Activated naive CD8-positive, alpha-beta T cell treated with anti-CD3 and anti-CD28 coated beads, Interleukin-2, amount 10 ng/mL, durations not matched to agents 7 days and 5 days (primary cell): ENCODE measurements around the gene KLHDC7B. TPM values are rescaled to one million over a fixed set of nuclear protein-coding genes. Genes with fewer than 3 reads are reported as not detected.
"Not testable (repeated sequence)": the region's sequence is repeated elsewhere in the genome, so short reads cannot be mapped to it uniquely, and the experiment has no call there.

Source experiments
- ATAC-seq: fragments of 150-1000 bp; cut with Tn5 transposase; one replicate; pipeline ENCODE4 v1.10.0; 2021; ENCODE audit warnings: low read depth, moderate library complexity
- POLR2A ChIA-PET: fragments of 350-600 bp; sonication (Branson Sonifier 250); formaldehyde crosslinking; loops from one replicate; lab custom pipeline; 2021; ENCODE audit warnings: antibody characterized with exemption; lab: Charles Lee
- DNase-seq: peaks from one replicate; pipeline ENCODE4 v3.0.0; 2021
- H3K27ac Mint-ChIP-seq: one replicate; pipeline ENCODE4 v1.8.0; 2022; ENCODE audit warnings: mild to moderate bottlenecking, mixed read lengths
- H3K27me3 Mint-ChIP-seq: one replicate; pipeline ENCODE4 v1.8.0; 2022; ENCODE audit warnings: mild to moderate bottlenecking, moderate library complexity, mixed read lengths
- H3K36me3 Mint-ChIP-seq: one replicate; pipeline ENCODE4 v1.8.0; 2021; ENCODE audit warnings: mild to moderate bottlenecking, mixed read lengths
- H3K4me1 Mint-ChIP-seq: one replicate; pipeline ENCODE4 v1.8.0; 2021; ENCODE audit warnings: mixed read lengths
- H3K4me3 Mint-ChIP-seq: one replicate; pipeline ENCODE4 v1.8.0; 2022; ENCODE audit warnings: mild to moderate bottlenecking, moderate library complexity, mixed read lengths
- H3K9me3 Mint-ChIP-seq: one replicate; pipeline ENCODE4 v1.8.0; 2021; ENCODE audit warnings: mixed read lengths
- total RNA-seq, 2 experiments: library from RNA; stranded (reverse); gene quantifications; one replicate each; pipeline ENCODE4 v1.2.3, GENCODE V29; 2021

Gene KLHDC7B
- total RNA-seq, 2 experiments from 2014 or later = 18.8 to 21.9 TPM

DNA sequence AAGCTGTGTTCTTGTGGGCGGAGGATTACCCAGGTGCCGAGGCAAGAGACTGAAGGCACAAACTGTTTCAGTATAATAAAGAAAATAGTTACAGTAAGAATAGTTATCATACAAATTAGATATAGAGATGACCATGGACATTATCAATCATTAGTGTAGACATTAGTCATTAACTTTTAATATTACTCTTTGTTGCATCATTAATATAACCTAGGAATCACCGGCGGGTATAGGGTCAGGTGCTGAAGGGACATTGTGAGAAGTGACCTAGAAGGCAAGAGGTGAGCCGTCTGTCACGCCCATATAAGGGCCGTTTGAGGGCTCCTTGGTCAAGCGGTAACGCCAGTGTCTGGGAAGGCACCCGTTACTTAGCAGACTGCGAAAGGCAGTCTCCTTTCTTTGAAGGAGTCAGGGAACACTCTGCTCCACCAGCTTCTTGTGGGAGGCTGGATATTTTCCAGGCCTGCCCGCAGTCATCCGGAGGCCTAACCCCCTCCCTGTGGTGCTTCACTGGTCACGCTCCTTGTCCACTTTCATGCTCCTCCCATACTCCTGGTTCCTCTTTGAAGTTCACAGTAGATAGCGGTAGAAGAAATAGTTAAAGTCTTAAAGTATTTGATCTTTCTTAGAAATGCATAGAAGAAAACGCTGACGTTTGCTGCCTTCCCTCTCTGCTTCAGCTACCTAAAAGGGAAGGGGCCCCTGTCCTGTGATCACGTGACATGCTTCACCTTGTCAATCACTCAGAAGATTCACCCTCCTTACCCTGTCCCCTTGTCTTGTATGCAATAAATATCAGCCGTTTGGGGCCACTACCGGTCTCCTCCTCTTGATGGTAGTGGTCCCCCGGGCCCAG lies 11.6 kb upstream of the KLHDC7B start:
- H3K4me1 Mint-ChIP-seq = peaks cover 34% of the 10 kb centered on the region
- not testable (repeated sequence) for H3K9me3 Mint-ChIP-seq, ATAC-seq, DNase-seq, H3K27me3 Mint-ChIP-seq
- POLR2A ChIA-PET = interaction anchor here (0.9 to 13.0 kb wide), 5 partner anchors 9 to 87 kb away, joined by 3 to 247 read pairs (median 9); partner anchors contain the start of genes KLHDC7B, SCO2 and SYCE3
- peak overlapping the region; percentile 30 for H3K4me3 Mint-ChIP-seq
- peak overlapping the region; percentile 100 for H3K27ac Mint-ChIP-seq
- peaks cover 20% of the 10 kb centered on the region for H3K36me3 Mint-ChIP-seq

DNA sequence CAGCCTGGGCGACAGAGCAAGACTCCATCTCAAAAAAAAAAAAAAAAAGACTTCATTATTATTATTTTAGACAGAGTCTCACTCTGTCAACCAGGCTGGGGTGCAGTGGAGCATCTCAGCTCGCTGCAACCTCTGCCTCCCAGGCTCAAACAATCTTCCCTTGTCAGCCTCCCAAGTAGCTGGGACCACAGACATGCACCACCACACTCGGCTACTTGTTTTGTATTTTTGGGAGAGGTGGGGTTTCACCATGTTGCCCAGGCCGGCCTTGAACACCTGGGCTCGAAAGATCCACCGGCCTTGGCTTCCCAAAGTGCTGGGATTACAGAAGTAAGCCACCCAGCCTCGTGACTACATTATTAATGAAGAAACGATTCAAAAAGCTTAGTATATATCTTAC lies 10.6 kb upstream of the KLHDC7B start:
- Mint-ChIP-seq H3K27me3 (no peaks in the 10 kb centered on the region), H3K36me3 (peaks cover 20% of the 10 kb centered on the region), H3K4me3 (no peak overlapping the region), H3K4me1 (peaks cover 43% of the 10 kb centered on the region), H3K27ac (peak overlapping the region; percentile 56), H3K9me3 (peaks cover 2% of the 10 kb centered on the region)
- ATAC-seq = no peak
- POLR2A ChIA-PET = interaction anchor here (0.9 to 13.0 kb wide), 6 partner anchors 10 to 86 kb away, joined by 3 to 247 read pairs (median 7); partner anchors contain the start of genes KLHDC7B, SCO2 and SYCE3
- DNase-seq = no peak

DNA sequence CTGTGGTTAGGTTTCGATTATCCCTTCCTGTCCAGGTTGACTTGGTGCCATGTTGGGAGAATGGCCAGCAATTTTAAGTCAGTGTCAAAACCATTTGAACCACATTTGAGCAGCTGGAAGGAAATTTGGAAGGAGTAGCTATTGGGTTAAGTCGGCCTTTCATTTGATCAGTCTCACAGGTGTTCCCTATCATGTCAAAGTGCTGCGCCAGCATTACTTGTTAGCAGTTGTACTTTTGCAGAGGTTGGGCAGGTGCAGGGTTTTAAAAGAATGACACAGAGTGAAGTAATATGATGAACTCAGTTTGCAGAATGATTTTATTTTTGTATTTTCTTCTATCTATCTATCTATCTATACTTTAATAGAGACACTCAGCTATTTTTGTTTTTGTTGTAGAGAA lies 9.5 kb upstream of the KLHDC7B start:
- Mint-ChIP-seq H3K36me3 (peaks cover 21% of the 10 kb centered on the region), H3K9me3 (peaks cover 2% of the 10 kb centered on the region), H3K4me1 (peaks cover 52% of the 10 kb centered on the region), H3K4me3 (no peak overlapping the region), H3K27ac (peak overlapping the region; percentile 71), H3K27me3 (no peaks in the 10 kb centered on the region)
- no peak for ATAC-seq
- POLR2A ChIA-PET = interaction anchor here (1.0 to 13.0 kb wide), 5 partner anchors 9 to 85 kb away, joined by 3 to 247 read pairs (median 12); partner anchors contain the start of genes KLHDC7B and SCO2
- no peak for DNase-seq

DNA sequence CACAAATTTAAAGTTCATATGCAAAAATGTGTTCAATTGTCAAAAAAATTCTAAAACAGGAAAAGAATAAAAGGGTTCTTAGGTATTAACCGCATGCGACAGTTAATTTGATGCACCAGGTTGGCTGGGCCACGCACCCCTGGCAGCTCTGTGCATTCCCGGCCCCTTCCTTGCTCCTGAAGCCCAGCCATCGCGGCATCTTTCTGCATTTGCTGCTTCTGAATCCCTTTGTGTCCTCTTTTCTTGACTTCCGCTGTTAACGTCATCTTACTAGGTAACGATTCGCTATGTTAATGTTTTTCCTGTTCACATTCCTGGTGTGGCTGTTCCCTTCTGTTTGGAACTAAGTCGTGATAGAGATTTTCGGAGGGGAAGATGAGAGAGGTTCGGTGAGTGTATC lies 7.9 kb upstream of the KLHDC7B start:
- Mint-ChIP-seq H3K9me3 (peaks cover 2% of the 10 kb centered on the region), H3K36me3 (peaks cover 29% of the 10 kb centered on the region), H3K27me3 (no peaks in the 10 kb centered on the region), H3K4me1 (peaks cover 62% of the 10 kb centered on the region), H3K27ac (peak overlapping the region; percentile 100), H3K4me3 (peak overlapping the region; percentile 52)
- ATAC-seq = no peak
- POLR2A ChIA-PET = interaction anchor here (1.7 to 5.4 kb wide), 4 partner anchors 9 to 84 kb away, joined by 5 to 157 read pairs (median 140); partner anchors contain the start of genes SCO2 and TYMP
- DNase-seq = no peak

DNA sequence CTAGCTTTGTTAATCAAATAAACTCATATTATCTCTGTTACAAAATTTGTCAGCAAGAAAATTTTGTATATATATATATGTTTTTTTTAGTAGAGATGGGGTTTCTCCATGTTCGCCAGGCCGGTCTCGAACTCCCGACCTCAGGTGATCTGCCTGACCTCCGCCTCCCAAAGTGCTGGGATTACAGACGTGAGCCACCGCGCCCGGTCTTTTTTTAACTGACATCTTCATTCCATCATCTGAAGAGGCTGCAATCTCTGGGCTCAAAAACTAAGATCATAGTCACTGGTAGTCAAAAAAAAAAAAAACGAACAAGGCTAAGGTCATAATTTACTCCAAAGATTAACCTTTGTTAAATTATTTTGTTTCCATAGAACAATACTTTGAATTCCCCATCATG lies 5.3 kb upstream of the KLHDC7B start:
- DNase-seq (no peak), ATAC-seq (no peak)
- peaks cover 56% of the 10 kb centered on the region for H3K4me1 Mint-ChIP-seq
- peaks cover 2% of the 10 kb centered on the region for H3K9me3 Mint-ChIP-seq
- no peaks in the 10 kb centered on the region for H3K27me3 Mint-ChIP-seq
- H3K27ac Mint-ChIP-seq = peak overlapping the region; percentile 94
- POLR2A ChIA-PET = interaction anchor here (0.6 to 7.8 kb wide), 11 partner anchors 8 to 87 kb away, joined by 4 to 157 read pairs (median 22); partner anchors contain the start of genes ARSA, CPT1B, LMF2 and NCAPH2
- peaks cover 24% of the 10 kb centered on the region for H3K36me3 Mint-ChIP-seq
- H3K4me3 Mint-ChIP-seq = peak overlapping the region; percentile 32

DNA sequence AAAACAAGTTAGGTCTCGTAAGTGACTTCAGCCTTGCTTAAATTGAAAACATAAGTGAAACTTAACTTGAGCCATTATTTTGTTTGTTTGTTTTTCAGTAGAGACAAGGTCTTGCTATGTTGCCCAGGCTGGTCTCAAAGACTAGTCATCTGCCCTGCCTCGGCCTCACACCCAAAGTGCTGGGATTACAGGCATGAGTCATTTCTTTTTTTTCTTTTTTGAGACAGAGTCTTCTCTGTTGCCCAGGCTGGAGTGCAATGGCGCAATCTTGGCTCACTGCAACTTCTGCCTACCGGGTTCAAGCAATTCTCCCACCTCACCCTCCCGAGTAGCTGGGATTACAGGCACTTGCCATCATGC lies 4.1 kb upstream of the KLHDC7B start:
- Mint-ChIP-seq H3K27ac (peak overlapping the region; percentile 94), H3K36me3 (peaks cover 24% of the 10 kb centered on the region), H3K4me1 (peaks cover 61% of the 10 kb centered on the region)
- ATAC-seq, H3K9me3 Mint-ChIP-seq, H3K27me3 Mint-ChIP-seq, DNase-seq, H3K4me3 Mint-ChIP-seq: not testable (repeated sequence)
- POLR2A ChIA-PET = interaction anchor here (3.0 to 7.8 kb wide), 6 partner anchors 9 to 79 kb away, joined by 22 to 157 read pairs (median 134); partner anchors contain the start of genes SCO2, SYCE3 and TYMP

DNA sequence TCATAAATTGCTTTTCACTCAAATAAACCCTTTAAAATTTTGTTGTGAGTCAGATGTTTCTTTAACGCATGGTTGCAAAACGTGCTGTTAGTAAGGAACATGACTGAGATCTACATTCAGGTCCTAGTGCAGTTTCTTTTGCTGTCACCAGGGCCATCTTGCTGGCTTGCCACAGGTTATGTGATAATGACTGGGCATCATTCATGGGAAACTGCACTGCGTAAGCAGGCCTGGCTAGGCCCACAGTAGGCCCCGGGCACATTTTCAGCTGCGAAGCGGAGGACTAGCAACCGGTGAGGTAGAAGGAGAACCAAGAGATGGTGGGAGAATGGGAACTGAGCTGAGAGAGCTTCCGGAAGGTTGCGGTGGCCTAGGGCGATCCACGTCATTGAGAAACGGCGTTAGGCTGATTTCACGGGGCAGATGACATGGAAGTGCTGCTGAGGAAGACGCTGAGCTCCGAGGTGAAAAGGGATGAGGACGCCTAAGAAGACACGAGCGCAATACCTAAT lies 3.2 kb upstream of the KLHDC7B start:
- Mint-ChIP-seq H3K36me3 (peaks cover 19% of the 10 kb centered on the region), H3K4me3 (peak overlapping the region; percentile 1), H3K27ac (peak overlapping the region; percentile 94), H3K9me3 (peaks cover 2% of the 10 kb centered on the region), H3K4me1 (peaks cover 58% of the 10 kb centered on the region), H3K27me3 (no peaks in the 10 kb centered on the region)
- ATAC-seq = no peak
- POLR2A ChIA-PET = interaction anchor here (0.8 to 7.8 kb wide), 4 partner anchors 11 to 79 kb away, joined by 3 to 142 read pairs (median 68); partner anchors contain the start of genes SCO2 and TYMP
- no peak for DNase-seq

DNA sequence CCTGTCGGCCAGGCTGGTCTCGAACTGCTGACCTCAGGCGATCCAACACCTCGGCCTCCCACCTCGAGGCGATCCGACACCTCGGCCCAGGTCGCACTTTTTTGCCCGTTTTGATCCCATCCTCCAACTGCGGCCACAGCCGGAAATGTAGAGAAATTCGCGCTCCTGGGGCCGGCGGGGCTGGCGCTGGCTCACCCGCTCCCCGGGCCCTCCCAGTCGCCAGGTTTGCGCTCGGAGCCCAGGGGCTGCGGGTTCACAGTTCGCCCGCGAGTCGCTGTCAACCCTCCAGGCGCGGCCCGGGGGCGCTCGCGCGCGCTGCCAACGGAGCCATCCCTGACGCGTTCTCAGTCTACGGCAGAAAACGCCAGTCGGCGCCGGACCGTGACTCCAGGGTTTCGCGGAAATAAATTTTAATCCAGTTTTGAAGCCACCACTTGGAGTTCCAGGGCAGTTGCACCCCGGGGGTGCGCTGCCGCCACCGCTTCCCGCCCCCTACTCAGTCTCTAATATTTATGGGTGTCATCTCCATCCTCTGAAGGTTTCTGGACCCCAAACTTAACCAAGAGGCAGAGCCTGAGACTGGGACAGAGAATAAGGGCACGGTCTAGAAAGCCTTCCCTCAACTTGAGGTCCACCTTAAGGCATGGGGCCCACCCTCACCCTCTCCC lies 1.5 kb upstream of the KLHDC7B start:
- Mint-ChIP-seq H3K36me3 (peaks cover 12% of the 10 kb centered on the region), H3K9me3 (no peaks in the 10 kb centered on the region), H3K4me1 (peaks cover 51% of the 10 kb centered on the region), H3K4me3 (peak overlapping the region; percentile 77), H3K27me3 (no peaks in the 10 kb centered on the region), H3K27ac (peak overlapping the region; percentile 98)
- POLR2A ChIA-PET = interaction anchor here (0.9 to 9.8 kb wide), 8 partner anchors 8 to 229 kb away, joined by 3 to 300 read pairs (median 12); partner anchors contain the start of genes CHKB, LMF2, NCAPH2 and SCO2
- DNase-seq = peak; percentile 92
- peak; percentile 65 for ATAC-seq

DNA sequence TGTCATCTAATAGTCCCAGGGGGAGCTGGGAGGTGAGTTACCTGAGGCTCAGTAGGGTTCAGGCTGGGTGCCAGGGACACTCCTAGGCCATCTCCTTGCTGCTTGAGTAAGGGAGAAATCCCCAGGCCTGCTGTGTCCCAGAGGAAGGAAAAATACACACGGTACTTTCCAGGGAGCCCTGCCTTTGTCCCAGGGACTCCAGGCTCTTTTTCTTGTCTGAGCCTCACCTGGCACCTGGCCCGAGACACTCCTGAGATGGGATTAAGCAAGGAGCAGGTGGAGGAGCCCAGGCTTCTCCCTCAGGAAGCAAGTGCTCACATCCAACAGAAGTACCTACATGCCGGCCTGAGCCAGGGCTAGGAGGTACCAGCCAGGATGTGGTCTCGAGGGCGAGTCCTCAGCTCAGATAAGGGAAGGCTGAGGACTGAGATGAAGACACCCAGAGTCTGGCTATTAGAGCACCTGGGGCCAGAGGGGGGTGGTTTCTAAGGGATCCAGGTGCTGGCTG lies 899 bp upstream of the KLHDC7B start:
- peaks cover 12% of the 10 kb centered on the region for H3K36me3 Mint-ChIP-seq
- H3K4me3 Mint-ChIP-seq = peak overlapping the region; percentile 77
- POLR2A ChIA-PET = interaction anchor here (0.9 to 9.8 kb wide), 9 partner anchors 9 to 230 kb away, joined by 3 to 300 read pairs (median 11); partner anchors contain the start of genes ARSA, CHKB, LMF2 and NCAPH2
- peak; percentile 59 for DNase-seq
- H3K27me3 Mint-ChIP-seq = no peaks in the 10 kb centered on the region
- no peaks in the 10 kb centered on the region for H3K9me3 Mint-ChIP-seq
- peaks cover 45% of the 10 kb centered on the region for H3K4me1 Mint-ChIP-seq
- peak overlapping the region; percentile 98 for H3K27ac Mint-ChIP-seq
- ATAC-seq = peak; percentile 3

DNA sequence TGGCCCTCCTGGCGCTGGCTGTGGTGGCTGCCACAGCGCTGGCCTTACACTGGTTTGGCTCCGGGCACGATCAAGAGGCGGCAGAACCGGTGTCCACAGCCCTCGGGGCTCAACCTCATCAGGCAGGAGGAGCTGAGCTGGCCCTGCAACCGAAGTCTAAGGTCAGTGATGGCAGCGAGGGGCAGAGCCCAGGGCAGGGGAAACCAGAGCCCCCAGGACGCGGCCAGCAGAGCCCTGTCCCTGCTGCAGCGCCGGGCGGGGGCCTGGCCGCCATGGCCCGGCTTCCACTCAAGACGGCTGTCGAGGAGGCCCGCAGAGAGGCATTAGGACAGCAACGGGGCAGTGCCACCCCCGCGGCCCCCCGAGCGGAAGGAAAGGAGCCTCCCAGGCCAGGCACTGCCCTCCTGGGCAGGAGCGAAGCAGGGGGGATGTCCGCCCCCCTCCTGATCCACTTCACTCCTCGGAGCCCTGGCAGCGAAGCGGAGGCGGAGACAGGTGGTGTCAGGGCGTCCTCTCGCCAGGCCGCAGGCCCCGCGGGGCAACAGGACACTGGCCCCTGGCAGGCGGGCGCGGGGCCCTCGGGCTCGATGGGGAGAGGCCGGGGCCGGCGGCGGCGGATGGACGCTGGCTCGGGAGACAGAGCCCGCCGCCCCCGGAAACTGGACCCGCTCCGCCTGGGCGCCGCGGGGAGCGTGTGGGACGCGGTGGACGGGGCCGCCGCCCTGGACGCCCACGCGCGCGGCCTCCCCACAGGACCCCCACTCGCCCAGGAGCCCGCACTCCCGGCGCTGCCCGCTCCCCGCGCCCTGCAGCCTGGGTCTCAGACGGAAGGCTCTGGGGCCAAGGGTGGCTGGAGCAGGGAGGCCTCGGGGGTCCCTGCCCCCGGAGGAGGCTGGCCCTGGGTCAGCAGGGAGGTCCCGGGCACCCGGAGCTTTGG lies 895 bp downstream of the KLHDC7B start:
- H3K9me3 Mint-ChIP-seq = no peaks in the 10 kb centered on the region
- peaks cover 16% of the 10 kb centered on the region for H3K36me3 Mint-ChIP-seq
- H3K4me1 Mint-ChIP-seq = peaks cover 39% of the 10 kb centered on the region
- H3K27me3 Mint-ChIP-seq = no peaks in the 10 kb centered on the region
- DNase-seq (no peak), ATAC-seq (no peak)
- peak overlapping the region; percentile 77 for H3K4me3 Mint-ChIP-seq
- H3K27ac Mint-ChIP-seq = peak overlapping the region; percentile 98
- POLR2A ChIA-PET = interaction anchor here (0.7 to 9.8 kb wide), 11 partner anchors 7 to 74 kb away, joined by 3 to 300 read pairs (median 53); partner anchors contain the start of genes CHKB, LMF2, NCAPH2 and SCO2

DNA sequence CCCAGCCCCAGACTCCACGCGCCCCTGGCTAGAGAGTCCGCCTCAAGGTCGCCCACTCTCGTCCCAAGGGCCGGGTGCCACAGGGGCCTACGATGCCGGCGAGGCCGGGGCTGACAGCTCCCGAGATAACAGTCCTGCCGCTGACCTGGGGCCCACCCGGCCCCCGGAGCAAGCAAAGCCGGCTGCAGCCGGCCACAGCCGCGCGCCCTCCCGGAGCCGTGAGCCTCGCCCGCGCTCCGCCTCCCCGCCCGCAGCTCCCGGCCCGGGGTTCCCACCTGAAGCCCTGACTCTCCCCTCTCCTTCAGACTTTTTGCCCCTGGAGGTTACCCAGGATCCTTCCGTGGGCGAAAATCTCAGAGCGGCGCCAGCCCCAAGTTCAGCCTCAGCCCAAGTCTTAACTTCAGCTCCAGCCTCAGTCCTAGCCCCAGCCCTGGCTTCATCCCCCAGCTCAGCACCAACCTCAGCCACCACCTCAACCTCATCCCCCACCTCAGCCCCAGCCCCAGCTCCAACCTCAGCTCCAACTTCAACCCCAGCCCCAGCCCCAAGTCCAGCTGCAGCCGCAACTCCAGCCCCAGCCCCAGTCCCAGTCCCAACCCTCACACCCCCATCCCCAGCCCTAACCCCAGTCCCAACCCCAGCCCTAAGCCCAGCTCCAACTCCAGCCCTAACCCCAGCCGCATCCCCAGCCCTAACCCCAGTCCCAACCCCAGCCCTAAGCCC lies 1.7 kb downstream of the KLHDC7B start:
- Mint-ChIP-seq H3K9me3 (no peaks in the 10 kb centered on the region), H3K27me3 (no peaks in the 10 kb centered on the region), H3K4me3 (peak overlapping the region; percentile 87), H3K36me3 (peaks cover 13% of the 10 kb centered on the region), H3K4me1 (peaks cover 33% of the 10 kb centered on the region), H3K27ac (peak overlapping the region; percentile 95)
- no peak for DNase-seq
- POLR2A ChIA-PET = interaction anchor here (0.8 to 9.8 kb wide), 15 partner anchors 8 to 297 kb away, joined by 3 to 300 read pairs (median 7); partner anchors contain the start of genes CHKB, CPT1B, HDAC10 and LMF2
- no peak for ATAC-seq
